PFSK-1 (cell line): ENCODE results near the gene C2orf15.

ENCODE experiments used
- FOXP2 ChIP-seq: optimal IDR thresholded peaks from 2 replicates; pipeline ENCODE3; 2011; ENCODE audit warnings: borderline replicate concordance, control low read depth, inconsistent platforms; ENCODE audit not compliant: insufficient read depth; ENCODE audit errors: extremely low read length, extremely low read depth
- POLR2AphosphoS5 ChIP-seq: IDR thresholded peaks from 2 replicates; pipeline ENCODE4 v1.6.1; 2012; ENCODE audit warnings: low read depth, mild to moderate bottlenecking, control low read depth, low read length, moderate library complexity
- REST ChIP-seq, 2 experiments: IDR thresholded peaks; 2 replicates each; pipeline versions ENCODE4 v1.6.1 to v1.8.0; 2011 to 2012; ENCODE audit warnings: low read depth in 2 of 2, low read length in 2 of 2, control low read depth in 1 of 2, inconsistent platforms in 1 of 2, mild to moderate bottlenecking in 1 of 2, moderate library complexity in 1 of 2; ENCODE audit not compliant: insufficient read depth in 1 of 2
- SIN3A ChIP-seq: IDR thresholded peaks from 2 replicates; pipeline ENCODE4 v1.6.1; 2012; ENCODE audit warnings: mild to moderate bottlenecking, low read length, moderate library complexity, borderline replicate concordance; ENCODE audit not compliant: insufficient read depth
- TAF1 ChIP-seq: IDR thresholded peaks from 2 replicates; pipeline ENCODE4 v1.6.1; 2012; ENCODE audit warnings: low read length, control low read depth, borderline replicate concordance; ENCODE audit not compliant: insufficient read depth

Gene C2orf15

DNA sequence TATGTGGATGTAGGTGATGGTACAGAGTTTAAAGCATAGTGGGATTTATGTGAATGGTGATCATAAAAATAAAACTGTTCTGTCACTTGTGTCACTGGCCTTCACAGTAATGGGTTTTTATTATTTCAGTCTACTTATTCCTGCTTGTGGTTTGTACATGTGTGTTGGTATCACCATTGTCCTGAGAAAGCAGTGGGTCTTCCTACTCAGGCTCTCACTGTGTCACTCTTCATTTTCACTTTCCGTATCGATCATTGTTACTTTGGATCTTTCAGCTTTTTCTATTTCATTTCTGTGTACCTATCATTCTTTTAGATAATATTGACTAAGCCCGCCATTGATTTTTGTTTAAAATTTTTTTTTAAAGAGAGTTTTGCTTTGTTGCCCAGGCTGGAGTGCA, 46.9 kb downstream of the C2orf15 start:
- TF ChIP-seq TAF1: no peak

DNA sequence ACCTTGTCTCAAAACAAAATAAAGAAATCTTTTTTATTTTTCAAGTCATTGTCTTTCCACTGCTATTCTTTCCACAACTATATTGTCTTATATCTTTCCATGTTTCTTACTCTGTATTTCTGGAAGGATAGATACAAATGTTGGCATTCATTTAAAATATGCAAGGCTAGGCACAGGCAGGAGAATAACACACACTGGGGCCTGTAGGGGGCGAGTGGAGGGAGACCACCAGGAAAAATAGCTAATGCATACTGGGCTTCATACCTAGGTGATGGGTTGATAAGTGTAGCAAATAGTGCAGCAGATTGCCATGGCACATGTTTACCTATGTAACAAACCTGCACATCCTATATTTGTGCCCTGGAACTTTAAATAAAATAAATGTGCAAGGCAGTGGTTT, 49.0 kb downstream of the C2orf15 start:
- TF ChIP-seq TAF1 (no peak), REST (IDR thresholded peaks at IDR 0.05; ENCODE audit: insufficient read depth in 1 of 2, low read depth in 2 of 2, low read length in 2 of 2) (no peak), SIN3A (no peak), POLR2AphosphoS5 (no peak), FOXP2 (no peak)

GRCh38 chr2:99198103-99198841, 56.8 kb downstream of the C2orf15 start:
- no peak for TF ChIP-seq POLR2AphosphoS5
- no peak for TF ChIP-seq SIN3A
- no peak for TF ChIP-seq REST (IDR thresholded peaks at IDR 0.05; ENCODE audit: insufficient read depth in 1 of 2, low read depth in 2 of 2, low read length in 2 of 2)
- TF ChIP-seq TAF1: no peak
- TF ChIP-seq FOXP2: no peak

DNA sequence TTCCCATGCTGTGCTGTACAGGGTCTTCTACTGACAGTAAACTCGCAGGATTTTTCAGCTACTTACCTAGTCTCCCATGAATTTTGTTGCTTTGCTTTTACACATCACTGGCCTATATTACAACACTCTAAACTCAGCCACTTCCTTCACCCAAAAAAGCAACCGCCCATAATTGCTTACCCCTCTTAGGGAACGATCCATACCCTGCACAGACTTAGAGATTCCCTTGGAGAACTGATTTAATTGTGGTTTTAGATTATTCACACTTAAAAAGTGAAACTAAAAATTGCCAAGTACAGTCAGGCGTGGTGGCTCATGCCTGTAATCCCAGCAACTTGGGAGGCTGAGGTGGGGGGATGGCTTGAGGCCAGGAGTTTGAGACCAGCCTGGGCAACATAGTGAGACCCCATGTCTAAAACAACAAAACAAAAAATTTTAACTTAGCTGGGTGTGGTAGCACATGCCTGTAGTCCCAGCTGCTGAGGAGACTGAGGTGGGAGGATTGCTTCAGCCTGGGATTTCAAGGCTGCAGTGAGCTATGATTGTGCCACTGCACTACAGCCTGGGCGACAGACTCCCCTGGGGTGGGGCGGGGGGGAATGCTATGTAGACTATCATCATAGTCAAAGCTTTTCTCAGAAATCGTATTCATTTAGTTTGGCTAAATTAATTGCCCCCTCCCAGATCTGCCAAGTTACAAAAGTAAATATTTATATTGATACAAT, 58.7 kb downstream of the C2orf15 start:
- no peak for TF ChIP-seq TAF1
- no peak for TF ChIP-seq SIN3A
